ENCODE measurements around the gene B3GAT1.

B3GAT1 gene

GRCh38 chr11:134441281-134441680 is 29.2 kb upstream of the B3GAT1 start:
- no peak for DNase-seq (ENCODE audit: low read depth in 2 of 2)

GRCh38 chr11:134440851-134441250 is 28.8 kb upstream of the B3GAT1 start:
- DNase-seq (ENCODE audit: low read depth in 2 of 2): no peak

DNA sequence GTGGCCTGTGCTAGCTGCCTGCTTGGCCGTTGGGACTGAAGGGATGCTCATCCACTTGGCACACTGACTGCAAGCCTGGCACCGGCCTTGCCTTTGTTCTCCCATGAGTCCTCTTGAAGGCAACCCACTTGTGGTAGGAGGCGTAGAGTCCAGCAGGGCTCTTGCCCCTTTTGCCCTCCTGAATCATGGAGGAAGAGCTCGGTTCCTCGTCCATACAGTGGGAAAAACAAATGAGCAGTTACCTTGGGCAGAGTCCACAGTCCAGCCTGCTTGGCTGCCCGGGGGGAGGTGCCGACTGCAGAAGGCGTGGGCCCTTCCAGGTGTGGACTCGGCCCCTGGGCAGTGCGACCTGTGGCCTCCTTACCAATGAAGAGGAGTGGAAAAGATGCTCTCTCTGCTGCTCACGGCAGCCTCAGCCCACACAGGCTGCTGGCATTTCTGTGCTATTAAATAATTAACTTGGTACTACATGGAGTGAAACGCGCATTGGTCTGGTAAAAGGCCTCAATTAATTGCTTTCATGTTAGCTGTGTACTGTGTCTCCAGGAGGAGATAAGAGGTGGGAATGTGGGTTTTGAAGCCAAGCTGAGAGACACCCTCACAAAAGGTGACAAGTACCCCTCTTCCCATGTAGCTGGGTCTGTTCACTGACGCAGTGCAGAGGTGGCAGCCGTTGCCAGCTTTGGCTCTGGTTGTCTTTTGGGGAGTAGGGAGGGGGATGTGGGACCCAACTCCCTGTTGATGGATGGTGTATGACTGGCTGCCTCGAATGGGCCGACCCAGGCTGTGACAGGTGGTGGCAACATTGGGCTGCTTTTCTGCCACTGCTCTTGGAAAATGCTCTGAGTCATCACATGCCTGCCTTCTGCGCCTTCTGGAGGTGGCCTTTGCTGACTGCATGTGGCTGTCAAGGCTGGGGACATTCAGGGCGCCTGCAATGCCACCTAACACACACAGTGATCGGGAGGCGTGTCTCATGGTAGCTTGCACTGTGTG is 26.8 kb upstream of the B3GAT1 start:
- no peak for DNase-seq (ENCODE audit: low read depth in 2 of 2)

DNA sequence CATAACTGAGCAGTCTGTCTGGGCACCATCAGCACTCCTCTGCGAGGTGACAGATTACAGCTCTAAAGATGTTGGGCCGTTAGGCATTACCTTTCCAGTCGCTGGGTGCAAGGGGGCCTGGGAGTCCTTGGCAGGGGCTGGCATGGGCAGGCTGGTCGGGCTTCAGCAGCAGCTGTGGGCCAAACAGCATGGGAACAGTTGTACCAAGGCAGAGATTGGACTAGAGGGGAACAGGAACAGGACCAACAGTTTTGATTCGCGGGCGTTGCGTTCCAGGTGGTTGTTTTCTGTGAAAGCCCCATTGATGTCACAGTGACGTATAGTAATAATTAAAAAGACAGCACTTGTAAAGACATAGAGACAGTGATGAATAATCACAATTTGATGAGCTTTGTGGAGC is 25.8 kb upstream of the B3GAT1 start:
- no peak for DNase-seq (ENCODE audit: low read depth in 2 of 2)

GRCh38 chr11:134436781-134437180 is 24.7 kb upstream of the B3GAT1 start:
- no peak for DNase-seq (ENCODE audit: low read depth in 2 of 2)

DNA sequence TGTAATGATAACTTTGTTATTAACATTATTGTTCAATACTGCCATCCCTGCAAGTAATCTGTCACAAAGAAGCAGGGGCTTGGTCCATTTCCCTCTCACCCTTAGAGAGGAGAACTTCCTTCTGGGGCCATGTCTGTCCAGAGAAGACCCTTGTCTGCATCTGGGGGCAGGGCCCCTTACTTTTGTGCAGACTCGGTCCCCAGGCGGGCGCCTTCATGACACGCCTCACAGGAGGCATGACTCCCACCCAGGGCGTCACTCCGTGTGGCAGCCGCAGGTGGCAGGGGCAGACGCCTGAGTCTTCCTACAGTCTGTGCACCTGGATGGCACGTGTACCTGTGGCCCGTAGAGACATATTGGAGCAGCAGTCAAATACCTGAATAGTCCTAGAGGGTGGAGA is 21.8 kb upstream of the B3GAT1 start:
- DNase-seq (ENCODE audit: low read depth in 2 of 2): no peak

DNA sequence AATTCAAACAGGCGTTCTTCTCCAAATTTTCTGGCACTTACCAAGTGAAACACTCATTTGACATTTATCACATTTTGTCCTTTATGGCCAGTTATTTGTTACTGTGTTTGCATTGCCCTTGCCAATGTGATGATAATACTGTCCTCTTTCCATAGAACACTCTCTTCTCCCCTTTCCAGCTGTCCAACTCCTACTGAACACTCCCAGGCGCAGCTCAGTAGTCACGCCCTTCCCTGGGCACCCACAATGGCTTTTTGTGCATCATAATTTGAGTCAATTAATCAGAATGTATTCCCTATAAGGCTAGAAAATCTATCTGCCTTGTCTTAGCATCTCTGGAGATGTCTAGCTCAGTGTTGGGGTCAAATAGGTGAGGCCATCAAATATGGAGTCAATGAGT is 21.2 kb upstream of the B3GAT1 start:
- no peak for DNase-seq (ENCODE audit: low read depth in 2 of 2)

GRCh38 chr11:134432776-134433175 is 20.7 kb upstream of the B3GAT1 start:
- DNase-seq (ENCODE audit: low read depth in 2 of 2): no peak

DNA sequence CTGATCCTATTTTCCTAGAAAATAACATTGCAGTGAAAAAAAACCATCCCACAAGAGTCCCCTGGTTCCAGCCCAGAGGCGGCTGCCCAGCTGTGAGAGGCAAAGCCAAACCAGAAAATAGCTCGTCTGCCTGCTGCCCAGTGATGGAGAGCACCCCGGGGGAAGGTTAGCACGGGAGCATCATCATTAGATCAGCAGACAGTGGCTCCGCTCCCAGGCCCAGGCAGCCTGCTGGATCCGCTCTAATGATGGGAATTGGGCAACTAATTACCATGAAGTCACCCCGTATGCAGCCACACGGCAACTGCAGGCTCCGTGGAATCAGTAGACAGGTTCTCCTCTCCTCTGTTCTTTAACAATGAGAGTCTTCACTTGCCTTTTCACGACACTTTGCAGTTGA is 17.1 kb upstream of the B3GAT1 start:
- DNase-seq (ENCODE audit: low read depth in 2 of 2): no peak

DNA sequence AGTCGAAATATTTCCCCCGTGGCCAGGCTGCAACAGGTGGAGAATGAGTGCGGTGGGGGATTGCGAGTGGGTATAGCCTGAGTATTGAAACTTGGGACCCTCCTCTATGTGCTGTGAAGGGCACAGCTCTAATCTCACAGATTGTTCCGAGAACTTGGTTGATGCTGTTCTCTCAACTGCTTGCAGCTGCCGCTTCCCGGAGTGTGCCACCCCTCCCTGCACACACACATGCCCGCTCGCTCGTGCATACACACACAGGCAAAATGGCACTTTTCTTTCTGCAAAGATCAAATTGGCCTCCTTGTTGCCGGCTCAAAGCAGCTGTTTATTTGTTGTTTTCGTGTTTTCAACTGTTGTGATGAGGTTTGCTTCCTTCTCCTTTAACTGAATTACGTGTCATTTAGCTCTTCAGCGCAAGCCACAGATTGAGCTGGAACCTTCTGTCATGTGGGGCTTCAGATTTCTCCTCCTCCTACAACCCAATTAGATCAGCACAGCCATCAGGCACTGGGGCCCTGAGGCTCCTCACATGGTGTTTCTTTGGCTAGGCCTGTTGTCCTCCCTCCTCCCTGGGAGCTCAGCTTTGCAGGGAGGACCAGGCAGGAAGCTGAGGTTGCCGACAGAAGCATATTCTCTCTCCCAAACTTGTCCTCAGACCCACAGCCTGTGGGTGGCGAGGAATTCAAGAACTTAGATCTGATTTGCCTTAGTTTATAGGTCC is 13.9 kb upstream of the B3GAT1 start:
- DNase-seq (ENCODE audit: low read depth in 2 of 2): no peak

DNA sequence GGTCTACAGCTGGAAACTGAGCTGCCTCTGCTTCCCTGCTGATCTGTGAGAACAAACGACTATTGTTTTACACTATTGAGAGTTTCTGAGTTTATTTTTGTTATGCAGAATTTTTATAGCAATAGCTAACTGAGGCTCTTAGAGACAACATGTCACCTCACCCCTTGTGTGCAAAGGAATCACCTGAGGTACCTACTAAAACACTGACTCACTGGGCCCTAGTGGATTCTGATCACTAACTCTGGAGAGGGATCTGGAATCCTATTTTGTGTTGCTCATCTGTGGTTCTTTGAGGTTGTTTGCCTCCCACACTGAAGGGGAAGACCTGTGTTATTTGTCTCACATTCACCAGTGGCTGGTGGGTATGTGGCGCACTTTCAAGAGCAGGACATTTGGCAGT is 13.4 kb upstream of the B3GAT1 start:
- DNase-seq (ENCODE audit: low read depth in 2 of 2): no peak

GRCh38 chr11:134423106-134423505 is 11.1 kb upstream of the B3GAT1 start:
- no peak for DNase-seq (ENCODE audit: low read depth in 2 of 2)

DNA sequence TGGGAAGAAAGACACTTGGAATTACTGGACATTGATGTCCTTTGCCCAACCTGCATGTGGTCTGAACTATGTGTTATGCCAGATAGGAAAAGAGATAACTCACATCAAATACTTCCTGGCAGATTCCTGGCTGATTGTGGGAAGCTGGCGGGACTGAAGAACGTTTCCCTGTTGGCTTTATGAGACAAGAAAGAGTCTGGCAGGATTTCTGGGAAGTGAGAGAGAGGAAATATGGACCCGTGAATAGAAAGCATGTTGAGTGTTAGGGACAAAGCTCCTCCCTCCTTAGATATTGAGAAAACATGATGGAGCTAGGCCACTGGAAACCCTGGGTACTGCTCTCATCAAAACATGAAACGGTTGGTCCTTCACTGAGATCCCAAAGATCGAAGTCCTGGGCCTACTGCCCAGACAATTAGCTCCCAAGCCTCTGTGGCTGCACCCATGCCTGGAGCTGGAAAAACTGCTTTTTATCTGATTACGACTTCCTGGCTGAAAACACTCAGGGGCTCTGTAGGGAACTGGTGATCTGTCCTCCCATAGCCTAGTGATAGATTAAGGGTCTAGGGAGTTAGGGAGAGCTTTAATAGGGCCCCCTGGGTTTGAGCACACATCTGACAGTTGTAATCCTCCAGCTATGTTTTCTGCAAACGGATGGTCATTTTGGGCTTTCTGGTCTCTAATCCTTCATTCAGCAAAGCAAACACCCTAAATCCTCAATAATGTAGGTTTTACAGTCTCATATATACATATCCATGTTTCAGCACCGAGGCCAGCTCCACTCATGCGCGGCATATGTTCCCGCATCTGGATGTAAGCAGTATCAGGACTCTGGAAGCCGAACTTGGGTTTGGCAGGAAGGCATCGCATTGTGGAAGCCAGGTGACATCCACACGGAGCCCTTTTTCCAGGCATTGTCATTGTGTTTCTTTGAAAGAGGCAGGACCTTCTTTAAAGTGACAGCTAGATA is 6.1 kb upstream of the B3GAT1 start:
- DNase-seq (ENCODE audit: low read depth in 2 of 2): no peak

GRCh38 chr11:134416726-134417125 is 4.7 kb upstream of the B3GAT1 start:
- DNase-seq (ENCODE audit: low read depth in 2 of 2): no peak

DNA sequence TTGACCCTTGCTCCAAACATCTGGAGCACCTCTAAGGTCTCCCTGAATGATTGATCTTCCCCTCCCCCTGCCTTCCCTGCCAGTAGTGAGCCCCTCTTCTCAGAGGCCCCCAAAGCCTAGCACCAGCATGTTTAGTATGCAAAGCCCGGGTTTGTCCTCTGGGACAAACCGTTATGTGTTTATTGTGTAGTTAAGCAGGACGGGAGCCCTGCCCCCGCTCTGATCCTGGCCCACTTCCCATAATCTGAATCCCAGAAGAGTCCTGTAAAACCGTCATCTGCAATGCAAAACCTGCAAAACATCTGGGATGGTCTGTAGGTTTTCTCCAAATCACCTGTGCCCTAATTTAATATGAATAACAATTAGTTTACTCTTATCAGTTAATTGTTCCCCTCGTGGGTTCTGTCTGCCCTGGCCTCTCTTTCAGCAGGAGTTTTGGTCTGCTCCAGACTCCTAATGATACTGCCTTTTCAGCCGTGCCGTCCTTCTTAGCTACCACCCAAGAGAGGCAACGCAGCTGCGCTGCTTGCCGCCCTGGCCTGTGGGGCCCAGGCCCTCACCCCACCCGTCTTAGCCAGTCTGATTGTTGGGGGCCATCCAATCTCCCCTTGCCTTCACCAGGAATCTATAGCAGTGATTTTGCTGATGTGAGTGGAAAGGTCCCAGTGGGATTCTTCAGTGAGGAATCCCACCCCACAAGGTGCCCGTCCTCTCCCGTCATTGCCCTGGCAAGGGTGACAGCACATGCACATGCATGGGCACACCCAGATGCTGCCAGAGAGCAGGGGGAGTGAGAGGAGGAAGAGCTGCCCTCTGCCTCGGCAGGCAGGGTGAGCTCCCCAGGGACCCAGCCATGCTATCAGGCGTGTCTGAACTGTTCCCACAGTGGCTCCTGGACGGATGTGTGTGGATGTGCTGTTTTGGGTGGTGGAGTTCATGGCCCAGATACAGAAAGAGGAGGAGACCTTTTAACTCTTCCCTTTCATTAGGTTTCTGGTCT is 3.0 kb upstream of the B3GAT1 start:
- no peak for DNase-seq (ENCODE audit: low read depth in 2 of 2)

GRCh38 chr11:134413826-134414731 is 2.0 kb upstream of the B3GAT1 start:
- no peak for DNase-seq (ENCODE audit: low read depth in 2 of 2)

GRCh38 chr11:134413043-134413825 is 1.2 kb upstream of the B3GAT1 start:
- no peak for DNase-seq (ENCODE audit: low read depth in 2 of 2)

DNA sequence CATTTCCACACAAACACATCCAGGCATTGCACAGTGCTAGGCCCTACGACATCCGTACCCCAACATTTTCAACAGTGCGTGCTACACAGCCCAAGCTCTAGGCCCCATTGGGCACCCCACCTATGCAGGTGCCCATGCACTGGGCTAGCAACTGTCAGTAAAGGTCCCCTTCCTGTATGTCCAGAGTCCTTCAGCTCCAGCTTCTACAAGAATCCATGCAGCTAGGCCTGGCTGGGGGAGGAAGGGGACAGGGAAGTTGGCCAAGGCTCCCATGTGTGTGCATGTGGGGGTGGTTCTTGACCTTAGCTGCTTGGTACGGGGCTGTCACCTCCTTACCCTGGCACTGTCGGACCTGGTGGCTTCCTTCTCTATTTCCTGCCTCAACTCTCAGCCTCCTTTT is 1.3 kb downstream of the B3GAT1 start:
- no peak for DNase-seq (ENCODE audit: low read depth in 2 of 2)

Data from stimulated activated CD8-positive, alpha-beta memory T cell treated with anti-CD3 and anti-CD28 coated beads, Interleukin-2, amount 100 ng/mL, for 1 hour (primary cell).